GM12891 (cell line): Measurements from ENCODE around the gene AK8.

Experiments
- DNase-seq: peaks from one replicate; pipeline ENCODE4 v3.0.0; 2011; ENCODE audit warnings: low spot score; ENCODE audit not compliant: insufficient read length
- FAIRE-seq: peaks from 2 replicates; lab custom pipeline; 2011; peaks lifted over from hg19 to GRCh38; lab: Jason Lieb, UNC
- PAX5 ChIP-seq: IDR thresholded peaks from 2 replicates; pipeline ENCODE4 v1.6.1; 2011; ENCODE audit warnings: low read length, moderate library complexity, mild to moderate bottlenecking; ENCODE audit not compliant: insufficient read depth, severe bottlenecking
- POLR2A ChIP-seq: IDR thresholded peaks from 2 replicates; pipeline ENCODE4 v1.6.1; 2011; ENCODE audit warnings: low read depth, low read length, control low read depth
- POLR2AphosphoS5 ChIP-seq: IDR thresholded peaks from 2 replicates; pipeline ENCODE4 v1.6.1; 2011; ENCODE audit warnings: low read depth, low read length, control low read depth
- POU2F2 ChIP-seq: IDR thresholded peaks from 2 replicates; pipeline ENCODE4 v1.6.1; 2011; ENCODE audit warnings: low read depth, mild to moderate bottlenecking, control low read depth, low read length, moderate library complexity
- SPI1 ChIP-seq: IDR thresholded peaks from 2 replicates; pipeline ENCODE4 v1.6.1; 2011; ENCODE audit warnings: low read depth, low read length, control low read depth
- TAF1 ChIP-seq: IDR thresholded peaks from 2 replicates; pipeline ENCODE4 v1.6.1; 2011; ENCODE audit warnings: low read depth, low read length, control low read depth

The AK8 gene

DNA sequence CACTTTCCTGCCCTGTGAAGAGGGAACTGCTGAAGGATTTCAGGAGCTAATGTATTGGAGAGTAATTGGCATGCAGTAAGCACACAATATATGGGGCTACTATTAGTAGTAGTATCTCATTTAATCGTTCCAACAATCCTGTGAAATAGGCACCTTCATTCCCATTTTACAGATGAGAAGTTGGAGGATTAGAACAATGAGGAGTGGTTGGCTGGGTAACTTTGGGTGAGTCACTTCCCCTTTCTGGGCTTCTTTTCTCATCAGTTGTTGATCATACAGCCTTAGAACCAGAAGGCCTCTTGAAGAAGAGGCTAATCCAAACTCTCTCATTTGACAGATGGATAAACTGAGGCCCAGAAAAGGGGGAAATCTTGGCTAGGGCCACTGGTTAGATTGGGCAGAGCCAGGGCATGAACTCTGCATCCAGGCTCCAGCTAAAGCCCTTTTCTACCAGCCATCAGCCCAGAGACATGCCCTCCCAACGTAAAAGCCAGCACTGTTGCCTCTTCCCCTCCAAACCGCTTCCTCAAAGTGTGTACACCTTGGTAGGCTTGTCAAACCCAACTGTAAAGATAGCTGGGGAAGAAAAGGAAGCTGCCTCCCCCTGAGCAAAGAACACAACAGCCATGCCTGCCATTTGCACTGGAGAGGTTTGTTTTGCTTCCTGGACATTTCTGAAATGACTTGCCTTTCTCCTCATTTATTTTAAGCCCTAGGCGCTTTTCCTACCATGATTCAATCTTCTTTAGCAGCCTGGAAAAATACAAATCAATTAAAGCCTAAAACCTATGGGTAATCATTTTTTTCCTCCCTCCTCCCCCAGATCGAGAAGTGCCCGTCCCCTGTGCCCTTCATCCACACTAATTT is 1.6 kb upstream of the AK8 start:
- no peak for DNase-seq
- TF ChIP-seq SPI1 (peak; percentile 81), POU2F2 (no peak)
- FAIRE-seq = peak; percentile 55

GRCh38 chr9:132878695-132879456 is 792 bp upstream of the AK8 start, which contains the start of gene SPACA9:
SPACA9 (plus strand) TSS chr9:132878898; CDS start chr9:132883948, 5,050 bp downstream.
- FAIRE-seq (no peak), DNase-seq (peak; percentile 42)
- TF ChIP-seq TAF1 (no peak), PAX5 (no peak), POU2F2 (no peak), POLR2AphosphoS5 (no peak), SPI1 (no peak), POLR2A (no peak)

DNA sequence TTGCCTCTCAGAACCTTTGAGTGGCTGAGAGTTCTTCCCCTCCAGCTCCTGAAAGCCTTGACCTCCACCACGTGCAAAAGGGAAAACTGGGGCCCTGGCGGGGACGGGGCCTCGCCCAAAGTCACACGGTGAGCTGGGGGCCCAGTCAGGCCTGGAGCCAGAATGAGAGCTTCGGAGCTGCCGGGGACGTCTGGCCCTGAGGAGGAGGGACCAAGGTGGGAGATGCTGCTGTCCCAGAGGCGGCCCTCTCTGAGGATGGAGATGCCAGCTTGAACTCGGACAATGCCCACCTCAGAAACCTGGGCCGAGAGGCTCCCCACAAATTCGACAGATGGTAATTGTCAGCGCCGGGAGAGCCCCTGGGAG is 643 bp downstream of the AK8 start:
- TF ChIP-seq POU2F2 (no peak), TAF1 (no peak), POLR2AphosphoS5 (no peak), SPI1 (no peak), POLR2A (no peak), PAX5 (no peak)
- DNase-seq (no peak), FAIRE-seq (no peak)

DNA sequence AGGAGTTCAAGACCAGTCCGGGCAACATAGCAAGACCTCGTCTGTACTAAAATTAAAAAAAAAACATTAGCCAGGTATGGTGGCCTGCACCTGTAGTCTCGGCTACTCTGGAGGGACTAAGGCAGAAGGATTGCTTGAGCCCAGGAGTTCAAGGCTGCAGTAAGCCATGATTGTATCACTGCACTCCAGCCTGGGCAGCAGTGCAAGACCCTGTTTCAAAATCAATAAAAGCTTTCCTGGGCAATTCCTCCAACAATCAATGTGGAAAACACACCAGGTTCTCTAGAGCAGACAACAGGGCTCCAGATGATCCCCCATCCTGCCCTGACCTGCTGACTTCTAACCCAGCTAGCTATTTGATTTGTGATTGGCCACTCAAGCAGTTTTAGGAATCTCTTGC is 1.2 kb downstream of the AK8 start:
- FAIRE-seq = no peak
- TF ChIP-seq TAF1 = no peak
- TF ChIP-seq POLR2AphosphoS5 = no peak
- TF ChIP-seq PAX5 = no peak
- no peak for TF ChIP-seq POU2F2
- TF ChIP-seq SPI1 = no peak
- TF ChIP-seq POLR2A = no peak

DNA sequence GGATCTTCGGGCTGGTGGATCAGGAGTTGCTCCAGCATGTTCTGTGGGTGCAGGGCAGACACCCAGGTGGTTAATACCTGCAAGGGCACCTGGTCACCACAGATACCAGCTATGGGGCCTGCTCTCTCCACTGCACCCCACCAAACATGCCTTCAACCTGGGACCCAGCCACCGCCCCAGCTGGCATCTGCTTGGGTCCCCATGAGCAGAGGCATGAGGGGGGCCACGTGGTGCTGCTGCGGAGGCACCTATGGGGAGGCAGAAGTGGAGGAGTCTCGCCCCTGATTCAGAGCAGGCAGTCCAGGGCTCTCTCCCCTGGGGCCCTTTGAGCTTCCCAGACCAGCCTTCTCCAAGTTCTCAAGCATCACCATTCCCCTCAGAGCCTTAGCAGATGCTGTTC is 2.9 kb downstream of the AK8 start:
- no peak for FAIRE-seq
- DNase-seq = no peak
- TF ChIP-seq POU2F2 = no peak
- TF ChIP-seq TAF1 = no peak
- no peak for TF ChIP-seq SPI1
- TF ChIP-seq PAX5 = no peak
- TF ChIP-seq POLR2A = no peak
- no peak for TF ChIP-seq POLR2AphosphoS5

More for the DNA sequence above, 1.2 kb downstream of the AK8 start:
- no peak for DNase-seq

- FAIRE-seq = no peak
- TF ChIP-seq PAX5 = no peak
- no peak for DNase-seq
Observed at GRCh38 chr9:132873403-132873802, 4.7 kb downstream of the AK8 start.

- no peak for DNase-seq
- no peak for FAIRE-seq
Observed at GRCh38 chr9:132869266-132869665, 8.8 kb downstream of the AK8 start.

GRCh38 chr9:132866898-132867297 is 11.2 kb downstream of the AK8 start:
- no peak for TF ChIP-seq PAX5
- no peak for TF ChIP-seq POU2F2
- TF ChIP-seq POLR2A = no peak
- TF ChIP-seq TAF1 = no peak
- no peak for TF ChIP-seq POLR2AphosphoS5
- TF ChIP-seq SPI1 = no peak
- no peak for FAIRE-seq
- no peak for DNase-seq

More at GRCh38 chr9:132869266-132869665, 8.8 kb downstream of the AK8 start:
- TF ChIP-seq POLR2AphosphoS5 (no peak), PAX5 (no peak), POLR2A (no peak), POU2F2 (no peak), SPI1 (no peak), TAF1 (no peak)

DNA sequence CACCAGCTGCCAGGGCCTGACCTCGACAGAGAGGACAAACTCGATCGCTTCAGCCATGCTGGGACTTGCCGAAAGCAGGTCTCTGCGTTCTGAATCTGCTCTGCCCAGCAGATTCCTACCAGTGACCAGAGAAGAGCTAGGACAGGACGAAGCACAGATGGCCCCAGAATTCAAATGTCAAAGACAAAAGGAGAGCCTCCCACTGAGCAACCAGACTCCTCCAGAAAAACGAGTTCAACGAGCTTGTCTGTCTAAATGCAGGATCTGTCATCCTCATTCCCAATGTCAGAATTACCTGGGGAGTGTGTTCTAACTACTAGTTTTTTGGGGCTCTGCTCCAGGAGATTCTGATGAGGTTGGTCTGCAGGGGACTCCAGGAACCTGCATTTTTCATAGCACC is 13.4 kb downstream of the AK8 start:
- DNase-seq (no peak), FAIRE-seq (no peak)
- TF ChIP-seq POU2F2 (no peak), POLR2A (no peak), PAX5 (no peak), SPI1 (no peak), POLR2AphosphoS5 (no peak), TAF1 (no peak)

DNA sequence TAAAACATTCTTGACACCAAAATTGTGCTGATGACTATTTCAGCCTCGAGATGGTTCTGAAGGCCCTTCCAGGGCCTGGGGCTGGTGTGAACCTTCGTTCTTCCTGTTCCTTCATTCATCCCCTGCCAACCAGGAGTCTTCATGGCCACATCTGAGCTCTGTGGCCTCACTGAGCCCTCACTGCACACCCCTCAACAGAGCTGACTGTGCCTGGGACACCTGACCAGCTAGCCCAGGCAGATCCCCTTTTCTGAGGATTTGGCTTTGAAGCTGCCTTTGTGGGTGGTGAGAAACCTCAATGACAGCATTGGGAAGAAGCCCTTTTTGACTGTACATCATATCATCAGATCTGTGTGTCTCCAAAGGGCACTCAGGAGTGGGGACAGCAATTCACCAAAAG is 13.8 kb downstream of the AK8 start:
- DNase-seq (no peak), FAIRE-seq (no peak)
- TF ChIP-seq POLR2AphosphoS5 = no peak
- no peak for TF ChIP-seq POU2F2
- TF ChIP-seq SPI1 = no peak
- TF ChIP-seq TAF1 = no peak
- TF ChIP-seq POLR2A = no peak
- TF ChIP-seq PAX5 = no peak
